UCSD-AML1 (cell line): ENCODE data around the gene WASF1.

ENCODE experiments used
- DNase-seq: peaks from one replicate; lab custom pipeline; 2025; ENCODE audit not compliant: unreplicated experiment; lab: John Stamatoyannopoulos, UW

The WASF1 gene

DNA sequence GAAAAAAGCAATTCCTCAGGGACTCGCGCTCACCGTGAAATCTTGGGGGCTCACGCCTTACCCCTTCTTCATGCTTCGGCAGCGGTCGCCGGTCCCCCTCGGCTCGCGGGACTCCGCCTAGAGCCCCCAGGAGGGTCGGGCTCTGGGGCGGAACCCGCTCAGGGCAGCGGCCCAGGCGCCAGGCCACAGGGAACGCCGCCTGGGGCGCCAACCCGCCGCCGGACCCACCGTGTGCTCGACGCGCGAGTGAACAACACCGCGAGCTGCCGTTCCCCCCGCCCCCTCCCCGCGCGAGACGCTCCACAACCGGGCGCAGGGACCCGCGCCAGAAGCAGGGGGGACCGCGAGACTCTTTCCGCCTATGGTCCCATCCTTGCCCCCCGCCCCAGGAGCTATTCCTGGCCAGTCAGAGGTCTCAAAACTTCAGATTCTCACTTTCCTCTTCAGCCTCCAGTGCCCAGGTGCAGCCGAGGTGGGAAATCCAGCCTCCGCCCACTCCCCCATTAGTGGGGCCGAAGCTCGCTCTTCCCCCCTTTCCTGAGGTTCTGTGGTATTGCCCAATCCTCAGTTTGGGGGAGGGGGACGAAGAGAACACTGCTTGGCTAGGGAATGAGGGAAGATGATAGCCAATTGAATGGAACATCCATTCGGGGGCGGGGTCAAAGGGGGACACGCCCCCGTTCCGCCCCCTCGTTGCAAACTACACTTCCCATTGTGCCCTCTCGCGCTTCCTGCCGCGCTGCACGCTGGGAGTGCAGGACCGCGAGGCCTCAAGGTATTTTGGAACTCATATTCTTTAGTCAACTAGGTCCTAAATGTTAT, at the start of gene WASF1:
Gene WASF1, minus strand, starts transcription at position 265 of the 822 bp plus-strand sequence. CDS start 52,069 bp downstream, outside the sequence.
- peak; percentile 99 for DNase-seq

DNA sequence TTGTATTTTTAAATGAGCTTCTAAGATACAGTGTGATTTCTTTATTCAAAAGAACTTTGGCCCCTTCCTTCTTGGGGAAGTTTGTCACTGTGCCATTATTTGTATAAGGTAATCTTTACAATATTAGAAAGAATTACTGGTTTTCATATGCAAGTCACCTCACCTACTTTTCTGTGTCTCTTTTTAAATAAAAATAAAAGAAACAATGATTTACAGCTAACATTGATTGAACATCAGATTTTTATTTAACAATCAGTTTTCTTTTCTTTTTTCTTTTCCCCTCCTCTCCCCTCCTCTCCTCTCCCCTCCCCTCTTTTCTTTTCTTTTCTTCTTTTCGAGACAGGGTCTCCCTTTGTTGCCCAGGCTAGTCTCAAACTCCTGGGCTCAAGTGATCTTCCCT, 46.8 kb upstream of the WASF1 start:
- no peak for DNase-seq

- DNase-seq: no peak
Observed at GRCh38 chr6:110221738-110222137, 42.3 kb upstream of the WASF1 start.

DNA sequence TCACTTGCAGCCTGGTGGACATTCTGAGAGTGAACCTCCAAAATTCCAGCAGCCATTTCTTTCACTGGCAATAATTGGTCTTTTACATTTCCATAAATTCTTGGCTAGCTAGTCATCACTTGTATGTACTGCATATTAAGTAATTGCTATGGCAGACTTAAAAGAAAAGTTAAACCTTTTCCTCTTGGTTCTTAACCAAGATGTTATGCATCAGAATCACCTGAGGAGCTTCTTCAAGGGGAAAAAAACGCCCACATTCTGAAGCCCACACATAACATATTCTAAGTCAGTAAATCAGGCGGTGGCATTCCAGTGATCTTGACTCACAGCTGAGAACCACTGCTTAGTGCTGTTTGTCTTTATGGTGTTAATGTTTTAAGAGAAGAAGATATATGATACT, 37.8 kb upstream of the WASF1 start:
- no peak for DNase-seq

DNA sequence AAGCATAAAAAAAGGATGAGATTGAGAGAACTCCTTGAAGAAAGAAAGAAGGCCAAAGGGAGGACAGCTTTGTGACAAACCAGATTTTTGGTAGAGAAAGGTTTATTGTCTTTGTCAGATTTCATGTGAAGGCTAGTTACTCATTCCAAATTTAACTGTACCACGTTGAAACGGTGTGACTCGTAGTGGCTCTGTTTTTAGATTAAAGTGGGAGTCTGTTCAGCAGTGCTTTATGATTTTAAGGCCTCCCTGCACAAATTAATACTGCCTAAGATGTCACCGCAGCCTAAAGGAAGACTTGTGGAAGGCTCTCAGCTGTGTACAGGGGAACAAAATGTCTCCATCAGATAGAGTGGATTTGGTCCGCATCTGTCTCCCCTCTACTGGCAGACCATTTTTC, 36.7 kb upstream of the WASF1 start:
- no peak for DNase-seq

DNA sequence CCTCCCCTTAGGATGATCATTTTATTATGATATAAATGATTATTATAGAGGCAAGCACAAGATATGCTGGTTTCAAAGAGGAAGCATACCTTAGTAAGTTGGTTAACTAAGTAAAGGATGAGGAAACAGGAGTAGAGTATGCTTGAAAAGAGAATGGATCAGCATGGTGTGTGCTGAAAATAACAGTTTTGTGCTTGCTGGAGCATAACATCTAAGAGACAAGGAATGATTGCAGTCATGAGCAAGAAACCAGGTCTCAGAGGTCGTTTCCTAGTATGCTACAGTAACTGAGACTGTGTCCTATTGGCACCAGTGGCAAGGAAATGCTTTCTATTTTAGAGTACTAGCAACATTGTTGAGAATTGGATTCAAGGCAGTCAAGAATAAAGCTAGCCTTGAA, 34.9 kb upstream of the WASF1 start:
- no peak for DNase-seq

DNA sequence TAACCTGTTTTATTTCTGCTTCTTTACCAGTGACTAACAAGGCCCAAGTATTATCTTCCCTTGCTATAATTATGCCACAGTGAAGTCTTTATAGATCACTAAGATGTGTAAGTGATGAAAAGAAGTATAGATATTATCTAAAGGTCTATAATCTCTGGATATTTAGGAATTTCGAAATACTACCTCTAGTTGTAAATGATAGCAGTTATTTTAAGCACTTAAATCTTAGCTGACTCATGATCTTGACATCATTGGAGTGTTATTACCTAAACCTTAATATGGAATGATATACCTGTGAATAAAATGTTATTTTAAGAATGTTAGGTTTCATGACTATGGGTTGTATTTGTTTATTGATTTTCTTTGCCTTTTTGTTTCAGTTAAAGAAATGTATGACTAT, 32.3 kb upstream of the WASF1 start:
- no peak for DNase-seq

GRCh38 chr6:110207652-110208051, 28.2 kb upstream of the WASF1 start:
- no peak for DNase-seq

GRCh38 chr6:110201151-110201884, 21.8 kb upstream of the WASF1 start:
- no peak for DNase-seq

DNA sequence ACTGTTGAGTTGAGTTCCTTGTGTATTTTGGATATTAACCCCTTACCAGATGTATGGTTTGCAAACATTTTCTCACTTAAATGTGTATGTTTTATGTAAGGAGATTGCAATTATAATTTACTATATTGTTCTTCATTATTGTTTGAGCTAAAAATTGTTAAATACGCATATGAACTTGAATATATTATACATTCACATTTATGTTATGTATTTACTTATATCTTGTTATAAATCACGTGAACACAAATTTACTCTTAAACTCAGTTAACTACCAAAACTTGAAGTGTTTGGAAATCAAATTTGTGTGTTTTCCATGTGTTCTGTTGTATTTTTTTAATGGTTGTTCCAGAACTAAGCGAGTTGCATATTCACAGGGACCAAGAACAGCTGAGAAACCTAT, 19.1 kb upstream of the WASF1 start:
- no peak for DNase-seq

DNA sequence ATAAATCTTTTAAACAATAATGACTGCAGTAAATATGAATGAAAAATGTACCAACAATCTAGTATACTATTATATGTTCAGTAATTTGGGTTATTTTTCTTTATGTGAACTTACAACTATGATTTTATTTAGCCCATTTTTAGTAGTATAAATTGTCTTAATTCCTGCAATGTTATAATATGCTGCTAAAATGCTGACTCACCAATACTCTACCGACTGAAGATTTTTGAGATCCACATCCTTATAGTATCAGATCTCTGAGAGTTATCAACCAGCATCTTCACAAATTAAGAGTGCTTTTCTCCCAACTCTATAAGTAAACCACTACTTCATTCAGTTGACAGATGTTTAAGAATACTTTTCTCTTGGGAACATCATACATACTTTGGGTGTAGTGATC, 17.4 kb upstream of the WASF1 start:
- no peak for DNase-seq

- no peak for DNase-seq
Observed at GRCh38 chr6:110195639-110196038, 16.2 kb upstream of the WASF1 start.

GRCh38 chr6:110191477-110191876, 12.0 kb upstream of the WASF1 start:
- no peak for DNase-seq

DNA sequence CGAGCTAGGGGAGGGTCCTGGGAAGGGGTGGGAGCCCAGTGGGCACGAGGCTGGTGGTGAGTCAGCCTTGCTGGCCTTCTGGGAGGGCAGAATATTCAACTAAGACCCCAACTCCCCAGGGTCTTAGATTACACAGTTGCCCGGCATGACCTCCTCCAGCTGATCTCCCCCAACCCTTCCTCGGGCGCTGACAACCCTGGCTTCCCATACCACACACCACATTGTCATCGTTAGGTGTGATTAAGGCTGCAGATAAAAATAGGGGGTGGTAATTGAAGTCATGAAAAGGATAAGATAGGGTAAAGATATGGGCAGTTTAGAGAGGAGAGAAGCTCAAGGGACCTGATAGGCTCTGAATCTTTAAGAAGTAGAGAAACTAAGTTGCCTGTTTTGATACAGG, 11.3 kb upstream of the WASF1 start:
- no peak for DNase-seq

- DNase-seq: no peak
Observed at GRCh38 chr6:110188791-110189190, 9.3 kb upstream of the WASF1 start.

DNA sequence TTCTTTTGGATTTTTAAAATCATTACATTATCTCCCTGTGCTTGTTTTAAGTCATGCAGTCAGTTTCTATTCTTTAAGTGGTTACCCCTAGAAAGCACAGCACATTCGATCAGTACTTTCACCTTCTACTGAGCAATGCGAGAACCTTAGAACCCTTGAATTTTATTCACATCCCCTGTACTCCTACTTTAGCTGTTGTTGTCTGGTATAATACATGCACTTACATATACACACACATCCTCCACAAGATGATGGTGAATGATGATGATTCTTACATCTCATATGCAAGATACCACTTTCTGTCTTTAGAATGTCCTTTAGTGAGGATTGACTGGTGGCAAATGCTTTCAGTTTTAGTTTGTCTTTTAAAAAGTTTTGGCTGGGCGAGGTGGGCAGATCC, 6.4 kb upstream of the WASF1 start:
- DNase-seq: no peak

GRCh38 chr6:110183292-110183885, 3.9 kb upstream of the WASF1 start:
- DNase-seq: no peak

DNA sequence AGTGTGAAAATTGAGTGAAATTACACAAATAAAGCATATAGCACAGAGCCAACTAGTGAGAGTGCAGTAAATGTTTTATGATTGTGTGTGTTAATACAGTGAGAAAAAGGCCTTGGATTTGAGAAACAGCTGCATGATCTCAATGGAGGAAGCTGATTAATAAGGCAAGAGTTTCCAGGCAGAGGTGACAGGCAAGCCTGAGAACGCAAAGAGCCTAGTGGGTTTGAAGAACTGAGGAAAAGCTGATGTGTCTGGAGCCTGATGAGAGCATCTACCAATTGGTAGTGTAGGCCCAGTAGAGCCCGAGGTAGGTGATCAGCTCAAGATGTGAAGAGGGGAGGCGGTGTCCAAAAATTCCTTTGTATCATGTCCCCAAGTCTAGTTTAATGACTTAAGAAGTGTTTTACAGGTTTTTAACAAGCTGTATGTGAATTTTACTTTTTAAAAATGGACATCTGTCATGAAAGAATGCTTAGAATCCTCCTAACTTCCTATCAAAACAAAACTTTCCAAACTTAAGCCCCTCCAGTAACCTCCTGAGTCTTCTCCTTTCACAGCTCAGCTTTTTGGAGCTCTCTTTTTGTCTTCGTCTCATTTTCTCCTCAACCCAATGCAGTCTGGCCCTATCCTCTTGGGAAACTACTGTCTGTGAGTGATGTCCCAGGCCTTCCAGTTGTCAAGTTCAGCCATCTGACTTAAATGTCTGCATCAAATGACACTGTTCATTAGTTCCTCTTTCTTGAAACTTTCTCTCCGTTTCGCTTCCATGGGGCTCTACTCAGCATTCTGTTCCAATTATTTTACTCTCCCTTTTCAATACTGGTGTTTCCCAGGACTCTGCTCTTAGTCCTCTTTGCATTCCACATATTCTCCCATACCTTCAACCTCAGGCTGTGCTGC, 1.9 kb upstream of the WASF1 start:
- peak; percentile 12 for DNase-seq

GRCh38 chr6:110180228-110181008, 948 bp upstream of the WASF1 start, which contains the start of gene CDC40:
Gene CDC40, plus strand, starts transcription at chr6:110180427. Its CDS starts 18 bp downstream, at chr6:110180445.
- DNase-seq: peak; percentile 69
